HCT116 (cell line): ENCODE data around the gene CHD8. TPM values are rescaled to one million over a fixed set of nuclear protein-coding genes. Genes with fewer than 3 reads are reported as not detected.

ENCODE experiments used
- ATAC-seq: fragments of 200-7000 bp; cut with Tn5 transposase; 2 replicates; pipeline ENCODE4 v1.9.1; 2020; ENCODE audit warnings: mild to moderate bottlenecking, moderate library complexity
- BruUV-seq: library from RNA; stranded (reverse); fragments of 400-500 nt; replicated peaks from 2 replicates; lab custom pipeline; 2021; lab: Mats Ljungman, UMichigan
- CTCF ChIA-PET: fragments of 300-600 bp; sonication (Branson Sonifier 250); formaldehyde crosslinking; loops from one replicate; lab custom pipeline; 2021; ENCODE audit warnings: antibody characterized with exemption; lab: Charles Lee
- POLR2A ChIA-PET: fragments of 300-600, 350-600 bp; sonication (Branson Sonifier 250); formaldehyde crosslinking; loops from one replicate; lab custom pipeline; 2021; ENCODE audit warnings: antibody characterized with exemption; lab: Charles Lee
- RAD21 ChIA-PET, 2 experiments: fragments of 300-600 bp; sonication (Branson Sonifier 250); formaldehyde crosslinking; loops; one replicate each; lab custom pipeline; 2023; ENCODE audit warnings: low total read pairs in 2 of 2; ENCODE audit not compliant: uncharacterized antibody in 2 of 2, unreplicated experiment in 2 of 2, low non-redundant PET in 1 of 2; lab: Charles Lee
- DNase-seq: peaks from one replicate; pipeline ENCODE4 v3.0.0-alpha.2; 2010; ENCODE audit warnings: low read depth, low spot score
- H2AFZ ChIP-seq: fragments of 200-600 bp; shearing (Covaris generic), sonication (generic); 2 replicates; pipeline ENCODE4 v1.6.1; 2017; ENCODE audit warnings: low read depth, mixed run types, mixed read lengths, antibody characterized with exemption, low read length; ENCODE audit not compliant: poor library complexity, severe bottlenecking
- H3K27ac ChIP-seq: 2 replicates; pipeline ENCODE4 v1.5.1; 2012; ENCODE audit warnings: low read depth, low read length
- H3K27me3 ChIP-seq: fragments of 200-600 bp; sonication (generic); 2 replicates; pipeline ENCODE4 v1.6.1; 2016; ENCODE audit warnings: mixed run types, low read length, mixed read lengths; ENCODE audit not compliant: insufficient read depth
- H3K36me3 ChIP-seq, 2 experiments: fragments of 200-500 bp in 1 of 2; fragments of 200-600 bp in 1 of 2; sonication (Bioruptor generic) in 1 of 2; sonication (generic) in 1 of 2; 2 replicates each; pipeline versions ENCODE4 v1.5.1 to v1.6.1; 2014 to 2016; ENCODE audit warnings: low read length in 2 of 2, inconsistent platforms in 1 of 2, mixed read lengths in 1 of 2, mixed run types in 1 of 2; ENCODE audit not compliant: insufficient read depth in 2 of 2, control insufficient read depth in 1 of 2
- H3K4me1 ChIP-seq, 2 experiments: fragments of 200-600 bp in 1 of 2; sonication (generic) in 1 of 2; 2 replicates each; pipeline versions ENCODE4 v1.5.1 to v1.6.1; 2012 to 2017; ENCODE audit warnings: low read length in 2 of 2, inconsistent platforms in 1 of 2, mild to moderate bottlenecking in 1 of 2, mixed read lengths in 1 of 2, mixed run types in 1 of 2, moderate library complexity in 1 of 2; ENCODE audit not compliant: insufficient read depth in 2 of 2, control insufficient read depth in 1 of 2
- H3K4me2 ChIP-seq: fragments of 200-600 bp; sonication (generic); 2 replicates; pipeline ENCODE4 v1.6.1; 2017; ENCODE audit warnings: mixed run types, low read length, mixed read lengths
- H3K4me3 ChIP-seq, 2 experiments: fragments of 200-600 bp in 1 of 2; sonication (generic) in 1 of 2; replicated peaks in 1 of 2; 2 replicates each; pipeline ENCODE4 v1.5.1; 2011 to 2016; ENCODE audit warnings: low read length in 2 of 2, control low read depth in 1 of 2, low read depth in 1 of 2, mild to moderate bottlenecking in 1 of 2, mixed read lengths in 1 of 2, mixed run types in 1 of 2
- H3K79me2 ChIP-seq: fragments of 200-600 bp; sonication (generic); 2 replicates; pipeline ENCODE4 v1.6.1; 2017; ENCODE audit warnings: mild to moderate bottlenecking, mixed run types, low read length, moderate library complexity, mixed read lengths; ENCODE audit not compliant: insufficient read depth
- H3K9ac ChIP-seq: fragments of 200-600 bp; sonication (generic); 2 replicates; pipeline ENCODE4 v1.6.1; 2016; ENCODE audit warnings: low read length, mixed read lengths
- H3K9me2 ChIP-seq: fragments of 200-600 bp; sonication (generic), shearing (Covaris generic); 2 replicates; pipeline ENCODE4 v1.6.1; 2017; ENCODE audit warnings: mixed run types, mild to moderate bottlenecking, moderate library complexity; ENCODE audit not compliant: insufficient read depth
- H3K9me3 ChIP-seq, 2 experiments: fragments of 200-500 bp in 1 of 2; fragments of 200-600 bp in 1 of 2; sonication (Bioruptor generic) in 1 of 2; sonication (generic) in 1 of 2; 2 replicates each; pipeline ENCODE4 v1.6.1; 2014 to 2017; ENCODE audit warnings: low read length in 2 of 2, mixed read lengths in 2 of 2, inconsistent platforms in 1 of 2, low read depth in 1 of 2, mild to moderate bottlenecking in 1 of 2, mixed run types in 1 of 2, moderate library complexity in 1 of 2; ENCODE audit not compliant: control insufficient read depth in 1 of 2, insufficient read depth in 1 of 2
- H4K20me1 ChIP-seq: fragments of 200-600 bp; sonication (generic), shearing (Covaris generic); 2 replicates; pipeline ENCODE4 v1.6.1; 2017; ENCODE audit warnings: mixed run types, mild to moderate bottlenecking, moderate library complexity; ENCODE audit not compliant: insufficient read depth
- EGR1 ChIP-seq: IDR thresholded peaks from 2 replicates; pipeline ENCODE4 v1.6.1; 2012; ENCODE audit warnings: low read depth
- ELF1 ChIP-seq: IDR thresholded peaks from 2 replicates; pipeline ENCODE4 v1.6.1; 2012; ENCODE audit warnings: low read depth, borderline replicate concordance
- EZH2 ChIP-seq: fragments of 200-600 bp; sonication (generic); IDR thresholded peaks from 2 replicates; pipeline ENCODE4 v1.6.1; 2017; ENCODE audit warnings: antibody characterized with exemption, mixed run types
- EZH2phosphoT487 ChIP-seq: fragments of 200-600 bp; IDR thresholded peaks from 2 replicates; pipeline ENCODE4 v1.6.1; 2018; ENCODE audit warnings: antibody characterized with exemption, borderline replicate concordance
- POLR2A ChIP-seq: IDR thresholded peaks from 2 replicates; pipeline ENCODE4 v1.7.0; 2011; ENCODE audit warnings: borderline replicate concordance; ENCODE audit not compliant: insufficient read depth, insufficient read length; ENCODE audit errors: extremely low read depth
- POLR2AphosphoS5 ChIP-seq: IDR thresholded peaks from 2 replicates; pipeline ENCODE4 v1.6.1; 2011; ENCODE audit warnings: mild to moderate bottlenecking, low read depth, low read length, moderate library complexity
- SIN3A ChIP-seq: IDR thresholded peaks from 2 replicates; pipeline ENCODE4 v1.6.1; 2012; ENCODE audit warnings: low read depth
- YY1 ChIP-seq: IDR thresholded peaks from 2 replicates; pipeline ENCODE4 v1.6.1; 2011; ENCODE audit warnings: low read length, low read depth, moderate library complexity, mild to moderate bottlenecking; ENCODE audit not compliant: insufficient replicate concordance; ENCODE audit errors: extremely low read depth
- ZFX ChIP-seq: fragments of 450-650 bp; IDR thresholded peaks from 2 replicates; pipeline ENCODE4 v1.6.1; 2017
- ZNF274 ChIP-seq: fragments of 200-500 bp; sonication (Bioruptor generic); IDR thresholded peaks from 2 replicates; pipeline ENCODE4 v1.6.1; 2014; ENCODE audit warnings: mild to moderate bottlenecking, low read depth, low read length, inconsistent platforms
- intact Hi-C: fragments of 100-400 bp; cut with micrococcal nuclease; formaldehyde crosslinking; loops from 2 replicates; pipeline ENCODE4 v1.10.0; 2022
- total RNA-seq: library from RNA; stranded (reverse); gene quantifications from one replicate; pipeline ENCODE4 v1.2.1, GENCODE V29; 2021; ENCODE audit not compliant: unreplicated experiment
- TF ChIP-seq, protein P1 (sequence below): IDR thresholded peaks from 2 replicates; pipeline ENCODE4 v1.6.1; 2012; ENCODE audit warnings: low read depth

The CHD8 gene
- total RNA-seq, 1 experiment from 2014 or later: 46.8 TPM

- Histone ChIP-seq H4K20me1 (no peaks in the 10 kb centered on the region), H3K9me2 (no peaks in the 10 kb centered on the region), H3K27me3 (no peaks in the 10 kb centered on the region), H3K4me1 (peaks cover 9 to 12% of the 10 kb centered on the region in 2 experiments; a peak in 3 of 4 replicates), H2AFZ (no peak overlapping the region), H3K27ac (no peak overlapping the region), H3K36me3 (no peaks in the 10 kb centered on the region), H3K4me2 (no peak overlapping the region), H3K9me3 (no peaks in the 10 kb centered on the region), H3K79me2 (peaks cover 96% of the 10 kb centered on the region), H3K4me3 (no peak overlapping the region), H3K9ac (no peak overlapping the region)
- ChIA-PET POLR2A (no interaction called here), CTCF (no interaction called here), RAD21 (no interaction called here)
- TF ChIP-seq POLR2A (no peak), YY1 (no peak), POLR2AphosphoS5 (no peak), ZNF274 (no peak), EZH2phosphoT487 (no peak), ELF1 (no peak), ZFX (no peak), EGR1 (no peak), SIN3A (no peak), EZH2 (no peak)
- TF ChIP-seq, protein P1, sequence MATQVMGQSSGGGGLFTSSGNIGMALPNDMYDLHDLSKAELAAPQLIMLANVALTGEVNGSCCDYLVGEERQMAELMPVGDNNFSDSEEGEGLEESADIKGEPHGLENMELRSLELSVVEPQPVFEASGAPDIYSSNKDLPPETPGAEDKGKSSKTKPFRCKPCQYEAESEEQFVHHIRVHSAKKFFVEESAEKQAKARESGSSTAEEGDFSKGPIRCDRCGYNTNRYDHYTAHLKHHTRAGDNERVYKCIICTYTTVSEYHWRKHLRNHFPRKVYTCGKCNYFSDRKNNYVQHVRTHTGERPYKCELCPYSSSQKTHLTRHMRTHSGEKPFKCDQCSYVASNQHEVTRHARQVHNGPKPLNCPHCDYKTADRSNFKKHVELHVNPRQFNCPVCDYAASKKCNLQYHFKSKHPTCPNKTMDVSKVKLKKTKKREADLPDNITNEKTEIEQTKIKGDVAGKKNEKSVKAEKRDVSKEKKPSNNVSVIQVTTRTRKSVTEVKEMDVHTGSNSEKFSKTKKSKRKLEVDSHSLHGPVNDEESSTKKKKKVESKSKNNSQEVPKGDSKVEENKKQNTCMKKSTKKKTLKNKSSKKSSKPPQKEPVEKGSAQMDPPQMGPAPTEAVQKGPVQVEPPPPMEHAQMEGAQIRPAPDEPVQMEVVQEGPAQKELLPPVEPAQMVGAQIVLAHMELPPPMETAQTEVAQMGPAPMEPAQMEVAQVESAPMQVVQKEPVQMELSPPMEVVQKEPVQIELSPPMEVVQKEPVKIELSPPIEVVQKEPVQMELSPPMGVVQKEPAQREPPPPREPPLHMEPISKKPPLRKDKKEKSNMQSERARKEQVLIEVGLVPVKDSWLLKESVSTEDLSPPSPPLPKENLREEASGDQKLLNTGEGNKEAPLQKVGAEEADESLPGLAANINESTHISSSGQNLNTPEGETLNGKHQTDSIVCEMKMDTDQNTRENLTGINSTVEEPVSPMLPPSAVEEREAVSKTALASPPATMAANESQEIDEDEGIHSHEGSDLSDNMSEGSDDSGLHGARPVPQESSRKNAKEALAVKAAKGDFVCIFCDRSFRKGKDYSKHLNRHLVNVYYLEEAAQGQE: no peak
- no peak for DNase-seq
- BruUV-seq: no TSS peak
- intact Hi-C loops: no loop called here
- no peak for ATAC-seq
Observed at GRCh38 chr14:21440859-21441258, 15.1 kb downstream of the CHD8 start.
